ENCODE measurements around the gene IRAK3.

DNA sequence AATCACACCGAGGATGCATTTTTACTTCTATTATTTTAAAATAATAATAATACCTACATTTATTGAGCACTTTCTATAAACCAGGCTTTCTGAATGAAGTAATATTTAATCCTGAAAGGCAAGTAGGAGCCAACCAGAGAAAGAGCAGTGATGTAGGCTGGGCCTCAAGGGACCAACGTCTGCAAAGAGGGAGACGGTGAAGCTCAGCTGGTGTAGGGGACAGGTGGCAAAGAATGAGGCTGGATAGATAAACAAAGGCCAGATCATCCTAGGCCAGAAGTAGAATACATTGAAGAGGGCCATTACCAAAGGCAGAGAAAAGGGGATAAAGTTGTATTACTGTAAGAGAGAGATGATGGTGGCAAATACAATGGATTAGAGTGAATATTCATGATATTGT is 18.4 kb upstream of the IRAK3 start:
- no peak for TF ChIP-seq EZH2 (IDR thresholded peaks at IDR 0.05; ENCODE audit: borderline replicate concordance, insufficient read depth, low read depth, low read length, poor library complexity, severe bottlenecking)
- TF ChIP-seq, protein P1, sequence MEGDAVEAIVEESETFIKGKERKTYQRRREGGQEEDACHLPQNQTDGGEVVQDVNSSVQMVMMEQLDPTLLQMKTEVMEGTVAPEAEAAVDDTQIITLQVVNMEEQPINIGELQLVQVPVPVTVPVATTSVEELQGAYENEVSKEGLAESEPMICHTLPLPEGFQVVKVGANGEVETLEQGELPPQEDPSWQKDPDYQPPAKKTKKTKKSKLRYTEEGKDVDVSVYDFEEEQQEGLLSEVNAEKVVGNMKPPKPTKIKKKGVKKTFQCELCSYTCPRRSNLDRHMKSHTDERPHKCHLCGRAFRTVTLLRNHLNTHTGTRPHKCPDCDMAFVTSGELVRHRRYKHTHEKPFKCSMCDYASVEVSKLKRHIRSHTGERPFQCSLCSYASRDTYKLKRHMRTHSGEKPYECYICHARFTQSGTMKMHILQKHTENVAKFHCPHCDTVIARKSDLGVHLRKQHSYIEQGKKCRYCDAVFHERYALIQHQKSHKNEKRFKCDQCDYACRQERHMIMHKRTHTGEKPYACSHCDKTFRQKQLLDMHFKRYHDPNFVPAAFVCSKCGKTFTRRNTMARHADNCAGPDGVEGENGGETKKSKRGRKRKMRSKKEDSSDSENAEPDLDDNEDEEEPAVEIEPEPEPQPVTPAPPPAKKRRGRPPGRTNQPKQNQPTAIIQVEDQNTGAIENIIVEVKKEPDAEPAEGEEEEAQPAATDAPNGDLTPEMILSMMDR (IDR thresholded peaks at IDR 0.05), result no peak

Measured in B cell (primary cell).